Measurements from ENCODE around the gene TPM1. TPM values are rescaled to one million over a fixed set of nuclear protein-coding genes. Genes with fewer than 3 reads are reported as not detected.
A peak's percentile ranks its signal among the peaks of the same experiment; 100 is the strongest.

Gene TPM1
- total and polyA plus RNA-seq, 9 of the 15 experiments (the other 6 are each of a cell fraction or from before 2014, with no cell fraction given) = 8.1 to 53.9 (median 43.1) TPM

- TF ChIP-seq ZNF263 (CRISPR knock-in tag; IDR thresholded peaks at IDR 0.05; ENCODE audit: borderline replicate concordance) (no peak), MBD1 (CRISPR knock-in tag; IDR thresholded peaks at IDR 0.05) (no peak)
Observed at GRCh38 chr15:63089260-63090043, 46.9 kb downstream of the TPM1 start (continued).

- ChIA-PET CTCF (ENCODE audit: low intra/inter-chr PET ratio) (no interaction called here), POLR2A (interaction anchor here (0.7 to 1.8 kb wide), 5 partner anchors 10 to 48 kb away, joined by 3 to 6 read pairs (median 5); no protein-coding TSS in a partner anchor)
- H2AFZ ChIP-seq (ENCODE audit: low read depth, low read length) = peak overlapping the region; percentile 56
- H3K4me3 ChIP-seq = no peak overlapping the region
- TF ChIP-seq MAFK (IDR thresholded peaks at IDR 0.05; ENCODE audit: low read length) (no peak), CBFA2T2 (conservative IDR thresholded peaks at IDR 0.05) (no peak), KLF16 (IDR thresholded peaks at IDR 0.05) (no peak), TCF7 (IDR thresholded peaks at IDR 0.05; ENCODE audit: borderline replicate concordance) (no peak), LEF1 (IDR thresholded peaks at IDR 0.05) (no peak), THRB (CRISPR knock-in tag; conservative IDR thresholded peaks at IDR 0.05) (no peak), SUPT5H (IDR thresholded peaks at IDR 0.05) (no peak), MXD1 (CRISPR knock-in tag; IDR thresholded peaks at IDR 0.05; ENCODE audit: borderline replicate concordance, poor library complexity, severe bottlenecking) (no peak), ZC3H8 (IDR thresholded peaks at IDR 0.05) (no peak), GATAD2A (IDR thresholded peaks at IDR 0.05) (no peak)
- no peak overlapping the region for H3K9ac ChIP-seq (ENCODE audit: insufficient read depth in 1 of 2, low read depth in 2 of 2, low read length in 2 of 2)
- FAIRE-seq (no peak), DNase-seq (ENCODE audit: extremely low read depth in 1 of 4, low spot score in 3 of 4) (no peak), ATAC-seq (no peak)
- H4K20me1 ChIP-seq (replicated peaks; ENCODE audit: control insufficient read depth, insufficient read depth, low read length) = no peaks in the 10 kb centered on the region
- no peaks in the 10 kb centered on the region for H3K9me1 ChIP-seq (ENCODE audit: control insufficient read depth, insufficient read depth, low read length)
- 0 out of 5 replicates have a peak, but pooled peaks cover 0 to 3% of the 10 kb centered on the region in 2 experiments for H3K27me3 ChIP-seq (ENCODE audit: control insufficient read depth in 2 of 2, insufficient read depth in 2 of 2, low read length in 2 of 2)
- in situ Hi-C loops (cut with MboI) = no loop called here
- no peak overlapping the region for H3K27ac ChIP-seq (ENCODE audit: extremely low read depth, low read depth, low read length)
- H3K79me2 ChIP-seq (ENCODE audit: control insufficient read depth, insufficient read depth, low read length) = no peaks in the 10 kb centered on the region
- no peaks in the 10 kb centered on the region for H3K36me3 ChIP-seq (ENCODE audit: control insufficient read depth, insufficient read depth, low read length)
- no peak overlapping the region for H3K4me2 ChIP-seq (ENCODE audit: insufficient read depth, low read length)
- 19% methylated on average over 8 of the region's 9 CpGs for WGBS (ENCODE audit: insufficient coverage, low coverage, missing lambda C conversion rate)
- intact Hi-C loops (cut with micrococcal nuclease) = no loop called here
- no TSS peak for BruUV-seq (replicated peaks)
- no peaks in the 10 kb centered on the region for H3K9me3 ChIP-seq (replicated peaks; ENCODE audit: control insufficient read depth, insufficient read depth, low read depth, low read length)
- peaks cover 0 to 5% of the 10 kb centered on the region in 2 experiments; a peak in 1 of 5 replicates for H3K4me1 ChIP-seq (replicated peaks in 1 of 2; ENCODE audit: control insufficient read depth in 2 of 2, insufficient read depth in 2 of 2, low read length in 2 of 2)
Observed at GRCh38 chr15:63090472-63090871, 47.9 kb downstream of the TPM1 start.
